PC-3 (cell line): ENCODE measurements around the gene ALDH8A1. TPM values are rescaled to one million over a fixed set of nuclear protein-coding genes. Genes with fewer than 3 reads are reported as not detected.

ENCODE experiments used
- ATAC-seq: fragments of 200-7000 bp; cut with Tn5 transposase; 2 replicates; pipeline ENCODE4 v1.9.1; 2020; ENCODE audit warnings: mild to moderate bottlenecking, moderate library complexity
- BruUV-seq: library from RNA; stranded (reverse); fragments of 400-500 nt; replicated peaks from 2 replicates; lab custom pipeline; 2021; lab: Mats Ljungman, UMichigan
- CTCF ChIA-PET: fragments of 300-600 bp; sonication (Branson Sonifier 250); formaldehyde crosslinking; loops from one replicate; lab custom pipeline; 2022; ENCODE audit warnings: antibody characterized with exemption; lab: Charles Lee
- POLR2A ChIA-PET: fragments of 300-600 bp; sonication (Branson Sonifier 250); formaldehyde crosslinking; loops from one replicate; lab custom pipeline; 2022; ENCODE audit warnings: antibody characterized with exemption; ENCODE audit not compliant: unreplicated experiment; lab: Charles Lee
- DNase-seq: peaks from one replicate; pipeline ENCODE4 v3.0.0-alpha.2; 2015
- H2AFZ ChIP-seq: fragments of 300-600 bp; sonication (generic); 2 replicates; pipeline ENCODE4 v1.6.0; 2016; ENCODE audit warnings: antibody characterized with exemption, low read length
- H3F3A ChIP-seq: fragments of 300-600 bp; sonication (generic); one replicate; pipeline ENCODE4 v1.6.0; 2017; ENCODE audit warnings: antibody characterized with exemption, low read length, control low read depth, mild to moderate bottlenecking; ENCODE audit not compliant: unreplicated experiment
- H3K27ac ChIP-seq: fragments of 300-600 bp; sonication (generic); 2 replicates; pipeline ENCODE4 v1.5.1; 2016; ENCODE audit warnings: mild to moderate bottlenecking, low read length
- H3K27me3 ChIP-seq: fragments of 300-600 bp; sonication (generic); 2 replicates; pipeline ENCODE4 v1.6.1; 2016; ENCODE audit warnings: low read length, mixed read lengths
- H3K36me3 ChIP-seq: fragments of 300-600 bp; sonication (generic); 2 replicates; pipeline ENCODE4 v1.6.1; 2016; ENCODE audit warnings: low read depth, mixed run types, low read length, mixed read lengths
- H3K4me1 ChIP-seq: fragments of 300-600 bp; sonication (generic); 2 replicates; pipeline ENCODE4 v1.5.1; 2016; ENCODE audit warnings: low read length; ENCODE audit not compliant: insufficient read depth
- H3K4me2 ChIP-seq: fragments of 300-600 bp; sonication (generic); 2 replicates; pipeline ENCODE4 v1.6.0; 2016; ENCODE audit warnings: low read length
- H3K4me3 ChIP-seq: fragments of 300-600 bp; sonication (generic); 2 replicates; pipeline ENCODE4 v1.5.1; 2016; ENCODE audit warnings: mild to moderate bottlenecking, low read length, mixed read lengths
- H3K79me2 ChIP-seq: fragments of 300-600 bp; sonication (generic); 2 replicates; pipeline ENCODE4 v1.6.1; 2017; ENCODE audit warnings: low read length, mixed read lengths
- H3K9ac ChIP-seq: fragments of 300-600 bp; sonication (generic); 2 replicates; pipeline ENCODE4 v1.6.0; 2016; ENCODE audit warnings: mild to moderate bottlenecking, low read length
- H3K9me2 ChIP-seq: fragments of 300-600 bp; sonication (generic); replicated peaks from 2 replicates; pipeline ENCODE4 v1.6.1; 2016; ENCODE audit warnings: mixed run types, low read length, mixed read lengths
- H3K9me3 ChIP-seq: fragments of 300-600 bp; sonication (generic); 2 replicates; pipeline ENCODE4 v1.6.1; 2016; ENCODE audit warnings: low read length, mixed read lengths
- H4K20me1 ChIP-seq: fragments of 300-600 bp; sonication (generic); 2 replicates; pipeline ENCODE4 v1.6.1; 2016; ENCODE audit warnings: low read length, mixed read lengths
- EZH2 ChIP-seq: fragments of 300-600 bp; sonication (generic); IDR thresholded peaks from one replicate; pipeline ENCODE4 v1.6.1; 2017; ENCODE audit warnings: antibody characterized with exemption, mild to moderate bottlenecking, low read length; ENCODE audit not compliant: unreplicated experiment
- EZH2phosphoT487 ChIP-seq: fragments of 300-600 bp; sonication (generic); IDR thresholded peaks from 2 replicates; pipeline ENCODE4 v1.6.1; 2018; ENCODE audit warnings: mild to moderate bottlenecking, antibody characterized with exemption, low read length, borderline replicate concordance
- intact Hi-C: fragments of 100-400 bp; cut with micrococcal nuclease; formaldehyde crosslinking; loops from 2 replicates; pipeline ENCODE4 v1.9.0; 2023
- total RNA-seq: library from RNA; depleted of rRNA; stranded (reverse); fragments of >200 nt; gene quantifications from 2 replicates; pipeline ENCODE4 v1.2.3, GENCODE V29; 2014
- TF ChIP-seq, protein P1 (sequence below): fragments of 300-600 bp; sonication (generic); conservative IDR thresholded peaks from 2 replicates; pipeline ENCODE4 v1.5.1; 2017; ENCODE audit warnings: antibody characterized with exemption, low read depth, mild to moderate bottlenecking, low read length

Gene ALDH8A1
- total RNA-seq, 1 experiment from 2014 or later, result 1.9 TPM

DNA sequence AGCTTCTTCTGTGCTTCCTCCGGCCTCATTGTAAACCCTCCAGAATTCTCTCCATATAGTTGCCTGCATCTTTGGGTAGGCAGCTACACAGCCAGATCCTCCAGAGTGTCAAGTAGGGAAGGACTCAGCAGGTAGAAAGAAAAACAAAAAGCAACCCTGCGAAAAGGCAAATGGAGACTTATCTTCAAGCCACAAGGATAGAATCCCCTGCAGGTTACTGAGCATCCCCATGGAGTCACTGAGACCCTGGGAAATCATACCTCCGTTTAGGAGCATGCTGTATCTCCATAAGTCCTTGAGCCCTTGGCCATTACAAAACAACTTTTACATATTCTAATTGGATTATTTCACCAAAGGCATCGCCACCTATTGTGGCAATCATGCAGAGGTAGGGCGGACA, 28.6 kb downstream of the ALDH8A1 start:
- no peaks in the 10 kb centered on the region for H3K9me2 ChIP-seq
- intact Hi-C loops, result no loop called here
- no peaks in the 10 kb centered on the region for H3K27me3 ChIP-seq
- no peaks in the 10 kb centered on the region for H3F3A ChIP-seq
- H3K9ac ChIP-seq, result no peak overlapping the region
- TF ChIP-seq EZH2phosphoT487 (no peak), EZH2 (no peak)
- TF ChIP-seq, protein P1, sequence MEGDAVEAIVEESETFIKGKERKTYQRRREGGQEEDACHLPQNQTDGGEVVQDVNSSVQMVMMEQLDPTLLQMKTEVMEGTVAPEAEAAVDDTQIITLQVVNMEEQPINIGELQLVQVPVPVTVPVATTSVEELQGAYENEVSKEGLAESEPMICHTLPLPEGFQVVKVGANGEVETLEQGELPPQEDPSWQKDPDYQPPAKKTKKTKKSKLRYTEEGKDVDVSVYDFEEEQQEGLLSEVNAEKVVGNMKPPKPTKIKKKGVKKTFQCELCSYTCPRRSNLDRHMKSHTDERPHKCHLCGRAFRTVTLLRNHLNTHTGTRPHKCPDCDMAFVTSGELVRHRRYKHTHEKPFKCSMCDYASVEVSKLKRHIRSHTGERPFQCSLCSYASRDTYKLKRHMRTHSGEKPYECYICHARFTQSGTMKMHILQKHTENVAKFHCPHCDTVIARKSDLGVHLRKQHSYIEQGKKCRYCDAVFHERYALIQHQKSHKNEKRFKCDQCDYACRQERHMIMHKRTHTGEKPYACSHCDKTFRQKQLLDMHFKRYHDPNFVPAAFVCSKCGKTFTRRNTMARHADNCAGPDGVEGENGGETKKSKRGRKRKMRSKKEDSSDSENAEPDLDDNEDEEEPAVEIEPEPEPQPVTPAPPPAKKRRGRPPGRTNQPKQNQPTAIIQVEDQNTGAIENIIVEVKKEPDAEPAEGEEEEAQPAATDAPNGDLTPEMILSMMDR, result no peak
- no peak overlapping the region for H3K27ac ChIP-seq
- no peak overlapping the region for H3K4me3 ChIP-seq
- H3K4me1 ChIP-seq, result no peaks in the 10 kb centered on the region
- DNase-seq, result no peak
- H2AFZ ChIP-seq, result no peak overlapping the region
- H3K9me3 ChIP-seq, result no peaks in the 10 kb centered on the region
- no peaks in the 10 kb centered on the region for H3K79me2 ChIP-seq
- no peaks in the 10 kb centered on the region for H4K20me1 ChIP-seq
- no peak for ATAC-seq
- ChIA-PET CTCF (no interaction called here), POLR2A (no interaction called here)
- no peak overlapping the region for H3K4me2 ChIP-seq
- no TSS peak for BruUV-seq
- no peaks in the 10 kb centered on the region for H3K36me3 ChIP-seq

DNA sequence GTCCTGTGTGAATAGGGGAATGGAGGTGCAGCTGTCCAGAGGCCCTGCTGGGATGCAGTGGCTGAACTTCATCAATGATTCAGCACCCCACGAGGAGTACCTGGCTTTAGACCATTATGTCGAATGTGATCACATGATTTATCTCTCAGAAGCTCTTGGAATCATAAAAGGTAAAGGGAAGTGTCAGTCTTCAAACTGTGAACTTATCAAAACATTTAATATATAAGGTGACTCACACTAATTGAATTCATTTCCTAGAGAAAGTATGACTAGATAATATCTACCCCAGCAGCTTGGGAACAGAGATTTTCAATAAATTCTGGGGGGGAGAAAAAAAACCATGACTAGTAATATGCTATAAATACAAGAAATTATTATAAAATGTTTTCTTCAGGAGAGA, 29.5 kb downstream of the ALDH8A1 start:
- DNase-seq, result no peak
- no TSS peak for BruUV-seq

DNA sequence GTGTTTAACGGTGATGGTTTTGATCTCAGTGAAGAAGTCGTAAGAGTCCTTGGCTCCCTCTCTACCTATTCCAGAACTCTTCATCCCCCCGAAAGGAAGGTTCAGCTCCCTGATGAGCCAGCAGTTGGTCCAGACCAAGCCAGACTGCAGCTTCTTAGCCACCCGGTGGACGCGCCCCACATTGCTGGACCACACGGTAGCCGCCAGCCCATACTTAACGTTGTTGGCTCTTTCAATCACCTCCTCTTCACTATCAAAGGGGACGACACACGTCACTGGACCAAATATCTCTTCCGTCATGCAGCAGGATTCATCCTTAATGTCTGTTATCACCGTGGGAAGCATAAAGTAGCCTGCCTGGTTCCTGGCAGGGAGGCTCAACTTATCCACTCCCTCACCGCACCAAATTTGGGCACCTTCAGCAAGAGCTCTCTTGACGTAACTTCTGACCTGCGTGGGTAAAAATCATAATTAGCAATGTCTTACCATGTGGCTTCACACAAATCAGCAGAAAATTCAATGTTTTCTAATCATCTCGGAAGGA, 31.4 kb downstream of the ALDH8A1 start:
- TF ChIP-seq EZH2 (no peak), EZH2phosphoT487 (no peak)
- TF ChIP-seq, protein P1, result no peak
- Histone ChIP-seq H3K36me3 (no peaks in the 10 kb centered on the region), H3K4me1 (no peaks in the 10 kb centered on the region), H2AFZ (no peak overlapping the region), H3K27ac (no peak overlapping the region), H3K4me2 (no peak overlapping the region), H3K79me2 (no peaks in the 10 kb centered on the region), H3K9me2 (no peaks in the 10 kb centered on the region), H3K27me3 (no peaks in the 10 kb centered on the region), H4K20me1 (no peaks in the 10 kb centered on the region), H3K9me3 (no peaks in the 10 kb centered on the region), H3F3A (no peaks in the 10 kb centered on the region), H3K4me3 (no peak overlapping the region), H3K9ac (no peak overlapping the region)
- ATAC-seq, result no peak
- intact Hi-C loops, result no loop called here
- CTCF ChIA-PET, result no interaction called here
- BruUV-seq, result no TSS peak
- POLR2A ChIA-PET, result no interaction called here
- no peak for DNase-seq

More for the DNA sequence above, 29.5 kb downstream of the ALDH8A1 start:
- Histone ChIP-seq H3K9me2 (no peaks in the 10 kb centered on the region), H3K79me2 (no peaks in the 10 kb centered on the region), H3K27ac (no peak overlapping the region), H3K9me3 (no peaks in the 10 kb centered on the region), H3K36me3 (no peaks in the 10 kb centered on the region), H2AFZ (no peak overlapping the region), H3F3A (no peaks in the 10 kb centered on the region), H4K20me1 (no peaks in the 10 kb centered on the region), H3K27me3 (no peaks in the 10 kb centered on the region), H3K4me3 (no peak overlapping the region), H3K9ac (no peak overlapping the region), H3K4me1 (no peaks in the 10 kb centered on the region), H3K4me2 (no peak overlapping the region)
- POLR2A ChIA-PET, result no interaction called here
- intact Hi-C loops, result no loop called here
- CTCF ChIA-PET, result no interaction called here
- TF ChIP-seq, protein P1, result no peak
- no peak for TF ChIP-seq EZH2phosphoT487
- no peak for ATAC-seq
